Neural crest cell (in vitro differentiated cells): ENCODE data around the gene OST4. TPM values are rescaled to one million over a fixed set of nuclear protein-coding genes. Genes with fewer than 3 reads are reported as not detected.

ENCODE experiments used
- DNase-seq: peaks from one replicate; pipeline ENCODE4 v3.0.0; 2021; ENCODE audit warnings: low read depth, mixed read lengths, low spot score
- H3K27ac Mint-ChIP-seq: one replicate; pipeline ENCODE4 v1.8.0; 2021; ENCODE audit warnings: mild to moderate bottlenecking, mixed read lengths; ENCODE audit not compliant: unreplicated experiment
- H3K27me3 Mint-ChIP-seq: 2 replicates; pipeline ENCODE4 v1.8.0; 2021; ENCODE audit warnings: low read depth, mild to moderate bottlenecking, mixed read lengths
- H3K36me3 Mint-ChIP-seq: 2 replicates; pipeline ENCODE4 v1.8.0; 2021; ENCODE audit warnings: low read depth, mild to moderate bottlenecking, mixed read lengths
- H3K4me1 Mint-ChIP-seq: 2 replicates; pipeline ENCODE4 v1.8.0; 2021; ENCODE audit warnings: mixed read lengths
- H3K4me3 Mint-ChIP-seq: one replicate; pipeline ENCODE4 v1.8.0; 2021; ENCODE audit warnings: mild to moderate bottlenecking, mixed read lengths
- H3K9me3 Mint-ChIP-seq: 2 replicates; pipeline ENCODE4 v1.8.0; 2021; ENCODE audit warnings: mixed read lengths
- total RNA-seq: library from RNA; stranded (reverse); gene quantifications from 2 replicates; pipeline ENCODE4 v1.2.1, GENCODE V29; 2021
- TF ChIP-seq, protein P1 (sequence below): fragments of 200-600 bp; sonication (generic); conservative IDR thresholded peaks from 2 replicates; pipeline ENCODE4 v1.5.0; 2021; ENCODE audit warnings: antibody characterized with exemption, mild to moderate bottlenecking

OST4 gene
- total RNA-seq, 1 donor from 2014 or later = 232 TPM

DNA sequence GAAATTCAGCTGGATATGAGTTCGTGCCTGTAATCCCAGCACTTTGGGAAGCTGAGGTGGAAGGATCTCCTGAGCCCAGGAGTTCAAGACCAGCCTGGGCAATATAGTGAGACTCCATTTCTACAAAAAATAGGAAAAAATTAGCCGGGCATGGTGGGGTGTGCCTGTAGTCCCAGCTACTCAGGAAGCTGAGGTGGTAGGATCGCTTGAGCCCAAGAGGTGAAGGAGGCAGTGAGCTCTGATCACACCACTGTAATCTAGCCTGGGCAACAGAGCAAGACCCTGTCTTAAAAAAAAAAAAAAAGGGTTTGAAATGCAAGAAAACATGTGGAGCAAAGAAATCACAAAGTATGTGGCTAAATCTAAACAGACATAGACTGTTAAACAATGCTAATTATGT is 37.6 kb upstream of the OST4 start:
- Mint-ChIP-seq H3K27ac (no peak overlapping the region), H3K4me1 (no peaks in the 10 kb centered on the region), H3K36me3 (no peaks in the 10 kb centered on the region), H3K4me3 (no peak overlapping the region), H3K27me3 (peaks cover 12% of the 10 kb centered on the region), H3K9me3 (no peaks in the 10 kb centered on the region)
- DNase-seq = no peak
- TF ChIP-seq, protein P1, sequence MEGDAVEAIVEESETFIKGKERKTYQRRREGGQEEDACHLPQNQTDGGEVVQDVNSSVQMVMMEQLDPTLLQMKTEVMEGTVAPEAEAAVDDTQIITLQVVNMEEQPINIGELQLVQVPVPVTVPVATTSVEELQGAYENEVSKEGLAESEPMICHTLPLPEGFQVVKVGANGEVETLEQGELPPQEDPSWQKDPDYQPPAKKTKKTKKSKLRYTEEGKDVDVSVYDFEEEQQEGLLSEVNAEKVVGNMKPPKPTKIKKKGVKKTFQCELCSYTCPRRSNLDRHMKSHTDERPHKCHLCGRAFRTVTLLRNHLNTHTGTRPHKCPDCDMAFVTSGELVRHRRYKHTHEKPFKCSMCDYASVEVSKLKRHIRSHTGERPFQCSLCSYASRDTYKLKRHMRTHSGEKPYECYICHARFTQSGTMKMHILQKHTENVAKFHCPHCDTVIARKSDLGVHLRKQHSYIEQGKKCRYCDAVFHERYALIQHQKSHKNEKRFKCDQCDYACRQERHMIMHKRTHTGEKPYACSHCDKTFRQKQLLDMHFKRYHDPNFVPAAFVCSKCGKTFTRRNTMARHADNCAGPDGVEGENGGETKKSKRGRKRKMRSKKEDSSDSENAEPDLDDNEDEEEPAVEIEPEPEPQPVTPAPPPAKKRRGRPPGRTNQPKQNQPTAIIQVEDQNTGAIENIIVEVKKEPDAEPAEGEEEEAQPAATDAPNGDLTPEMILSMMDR = no peak

DNA sequence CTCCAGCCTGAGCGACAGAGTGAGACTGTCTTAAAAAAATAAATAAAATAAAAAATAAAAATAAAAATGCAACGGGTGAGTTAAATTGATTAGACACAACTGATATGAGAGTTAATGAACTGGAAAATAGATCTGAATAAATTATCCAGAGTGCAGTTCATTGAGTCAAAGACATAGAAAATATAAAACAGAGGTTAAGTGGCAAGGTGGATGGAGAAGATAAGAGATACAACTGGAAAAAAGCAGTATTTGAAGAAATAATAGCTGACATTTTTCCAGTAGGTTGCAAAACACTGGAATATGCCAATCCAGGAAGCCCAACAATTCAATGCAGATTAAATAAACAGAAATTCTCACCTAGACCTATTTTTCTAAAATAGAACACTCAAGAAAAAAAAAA is 36.8 kb upstream of the OST4 start:
- H3K27me3 Mint-ChIP-seq = peaks cover 9% of the 10 kb centered on the region
- H3K9me3 Mint-ChIP-seq = no peaks in the 10 kb centered on the region
- no peak overlapping the region for H3K27ac Mint-ChIP-seq
- TF ChIP-seq, protein P1 = no peak
- no peaks in the 10 kb centered on the region for H3K4me1 Mint-ChIP-seq
- H3K4me3 Mint-ChIP-seq = no peak overlapping the region
- DNase-seq = no peak
- H3K36me3 Mint-ChIP-seq = no peaks in the 10 kb centered on the region

GRCh38 chr2:27105981-27106380 is 34.5 kb upstream of the OST4 start:
- Mint-ChIP-seq H3K9me3 (no peaks in the 10 kb centered on the region), H3K4me3 (no peak overlapping the region), H3K27ac (no peak overlapping the region), H3K4me1 (no peaks in the 10 kb centered on the region), H3K27me3 (peaks cover 6% of the 10 kb centered on the region), H3K36me3 (no peaks in the 10 kb centered on the region)
- no peak for DNase-seq
- TF ChIP-seq, protein P1 = no peak

DNA sequence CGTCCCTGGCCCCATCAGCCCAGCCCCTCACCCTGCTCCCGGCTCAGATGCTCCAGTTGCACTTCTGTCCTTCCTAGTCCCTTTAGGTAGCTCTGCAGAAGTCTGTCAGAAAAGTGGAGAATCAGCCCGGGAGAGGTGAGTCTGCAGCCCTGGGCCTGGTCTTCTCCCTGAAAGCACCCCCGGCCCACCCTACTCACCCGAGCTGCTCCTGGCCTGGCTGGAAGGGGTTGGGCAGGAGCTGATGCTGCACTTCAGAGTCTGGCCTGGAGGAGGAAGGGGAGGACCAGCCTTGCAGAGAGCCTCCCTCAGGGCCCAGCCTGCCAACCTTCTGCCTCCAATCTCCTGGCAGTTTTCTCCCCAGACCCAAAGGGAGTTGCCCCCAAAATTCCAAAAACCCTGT is 30.9 kb upstream of the OST4 start:
- no peak for DNase-seq
- Mint-ChIP-seq H3K4me1 (no peaks in the 10 kb centered on the region), H3K4me3 (no peak overlapping the region), H3K36me3 (no peaks in the 10 kb centered on the region), H3K27me3 (peaks cover 6% of the 10 kb centered on the region), H3K27ac (no peak overlapping the region), H3K9me3 (no peaks in the 10 kb centered on the region)
- TF ChIP-seq, protein P1 = no peak

DNA sequence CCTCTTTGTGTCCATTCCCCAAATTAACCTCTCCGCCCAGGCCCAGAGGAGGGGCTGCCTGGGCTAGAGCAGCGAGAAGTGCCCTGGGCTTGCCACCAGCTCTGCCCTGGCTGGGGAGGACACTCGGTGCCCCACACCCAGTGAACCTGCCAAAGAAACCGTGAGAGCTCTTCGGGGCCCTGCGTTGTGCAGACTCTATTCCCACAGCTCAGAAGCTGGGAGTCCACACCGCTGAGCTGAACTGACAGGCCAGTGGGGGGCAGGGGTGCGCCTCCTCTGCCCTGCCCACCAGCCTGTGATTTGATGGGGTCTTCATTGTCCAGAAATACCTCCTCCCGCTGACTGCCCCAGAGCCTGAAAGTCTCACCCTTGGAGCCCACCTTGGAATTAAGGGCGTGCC is 28.6 kb upstream of the OST4 start:
- Mint-ChIP-seq H3K36me3 (no peaks in the 10 kb centered on the region), H3K27ac (no peak overlapping the region), H3K9me3 (no peaks in the 10 kb centered on the region), H3K4me3 (no peak overlapping the region), H3K4me1 (peaks cover 11% of the 10 kb centered on the region), H3K27me3 (no peaks in the 10 kb centered on the region)
- no peak for DNase-seq
- TF ChIP-seq, protein P1 = no peak
